Suppressor macrophage treated with lipopolysaccharide for 1 hour (primary cell): Measurements from ENCODE around the gene LIX1.
"Not testable (repeated sequence)": the region's sequence is repeated elsewhere in the genome, so short reads cannot be mapped to it uniquely, and the experiment has no call there.

ENCODE experiments used
- DNase-seq, 3 donors: peaks; one replicate each; pipeline ENCODE4 v3.0.0-alpha.2; 2020 to 2022

LIX1 gene

DNA sequence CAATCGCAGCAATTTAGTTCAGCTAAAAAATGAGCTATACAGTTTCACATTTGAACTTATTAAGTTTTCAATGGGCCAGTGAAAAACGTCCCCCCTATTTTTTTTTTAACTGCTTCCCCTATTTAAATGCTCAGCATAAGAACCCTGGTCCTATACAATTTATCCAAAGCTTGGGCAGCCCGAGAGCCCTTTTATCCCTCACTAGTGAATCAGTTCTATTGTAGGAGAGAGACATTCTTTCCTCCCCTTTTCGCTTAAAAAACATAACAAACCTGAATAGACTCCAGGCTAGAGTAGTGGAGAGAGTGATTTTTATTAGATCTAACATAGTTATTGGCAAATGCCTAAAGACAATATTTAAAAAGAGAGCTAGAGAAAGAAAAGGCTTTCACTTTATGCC lies 1.4 kb downstream of the LIX1 start:
- no peak for DNase-seq

DNA sequence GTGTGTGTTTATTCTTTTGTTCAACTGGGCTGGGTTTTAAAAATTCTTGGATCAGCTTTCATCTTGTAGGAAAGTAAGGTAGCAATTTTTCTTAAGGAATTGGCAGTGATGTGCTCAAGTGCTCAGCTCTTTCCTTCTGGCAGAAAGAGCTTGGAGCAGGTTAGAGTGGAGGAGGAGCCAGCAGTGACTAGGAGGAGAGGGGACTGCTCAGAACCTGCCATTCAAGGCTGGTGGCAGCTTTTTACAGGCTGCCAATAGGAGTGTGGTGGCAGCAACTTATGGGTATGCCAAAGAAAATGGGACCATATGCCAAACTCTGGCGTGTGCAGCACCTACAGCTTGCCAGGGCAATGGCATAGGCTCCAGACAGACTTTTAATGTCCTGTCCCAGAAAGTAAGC lies 2.2 kb downstream of the LIX1 start:
- not testable (repeated sequence) for DNase-seq

DNA sequence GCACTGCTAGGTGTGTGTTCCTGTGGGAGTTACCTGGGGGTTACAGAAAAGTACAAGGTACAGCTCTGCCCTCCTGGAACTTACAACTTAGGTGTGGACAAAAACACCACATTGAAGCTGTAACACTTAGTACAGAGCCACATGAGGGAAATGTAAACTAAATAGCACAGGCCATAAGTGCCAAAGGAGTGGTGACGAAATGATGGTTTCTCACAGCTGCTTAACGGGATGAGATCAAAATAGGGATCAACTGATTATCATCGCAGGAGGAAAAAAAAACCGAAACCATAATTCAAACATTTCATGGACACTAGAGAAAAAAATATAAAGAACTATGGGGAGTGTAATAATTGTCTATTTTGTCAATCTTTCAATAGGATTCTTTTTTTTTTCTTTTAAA lies 5.9 kb downstream of the LIX1 start:
- DNase-seq: no peak

DNA sequence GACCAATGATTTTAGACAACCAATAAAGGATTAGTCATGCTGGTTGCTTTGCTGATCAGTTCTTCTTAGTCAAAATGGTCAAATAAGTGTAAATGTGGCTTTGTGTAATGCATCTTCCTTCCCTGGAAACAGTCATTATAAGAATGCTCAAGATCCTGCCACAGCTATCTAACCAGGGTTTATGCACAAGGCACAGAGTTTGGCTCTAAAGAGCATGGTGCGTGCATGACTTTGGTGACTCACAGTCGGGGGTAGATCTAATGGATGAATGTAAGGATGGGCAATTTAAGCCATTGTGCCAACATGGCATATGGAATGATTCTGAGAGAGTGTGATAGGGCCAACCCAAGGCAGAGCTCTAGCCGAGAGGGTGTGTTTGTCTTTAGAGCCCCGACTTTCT lies 6.5 kb downstream of the LIX1 start:
- DNase-seq: no peak

DNA sequence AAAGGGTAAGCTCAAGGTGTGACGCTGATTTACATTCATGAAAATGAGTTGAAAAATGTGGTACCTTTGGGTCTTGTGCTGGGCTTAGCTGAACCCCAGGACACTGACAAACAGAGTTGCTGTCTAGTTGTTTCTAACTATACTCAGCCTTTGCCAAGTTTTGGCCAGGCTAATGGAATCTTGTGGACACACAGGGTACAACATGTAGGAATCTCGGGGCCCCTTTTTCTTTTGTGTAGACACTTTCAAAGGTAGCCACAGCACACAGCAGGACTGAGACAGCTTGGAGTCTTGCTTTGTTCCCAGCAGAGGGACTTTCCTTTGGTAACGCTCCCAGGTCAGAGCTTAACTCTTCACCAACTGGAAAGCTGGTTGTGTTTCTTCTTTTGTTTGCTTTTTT lies 7.8 kb downstream of the LIX1 start:
- no peak for DNase-seq

DNA sequence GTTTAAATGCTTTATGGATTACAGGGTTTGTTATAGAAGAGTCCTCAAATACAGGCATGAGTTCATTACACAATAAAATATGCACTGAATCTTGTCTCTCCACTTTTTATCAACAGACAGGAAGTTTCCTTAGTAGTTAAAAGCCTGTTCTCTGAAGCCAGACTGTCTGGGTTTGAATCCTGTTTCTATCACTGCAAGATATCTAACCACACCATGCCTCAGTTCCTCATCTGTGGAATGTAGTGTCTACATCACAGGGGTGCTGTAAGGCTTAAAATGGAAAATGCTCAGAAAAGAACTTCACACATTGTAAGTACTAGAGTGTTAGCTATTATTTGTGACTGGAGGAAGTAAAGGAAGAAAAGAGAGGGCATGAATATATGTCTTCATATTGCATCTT lies 9.3 kb downstream of the LIX1 start:
- DNase-seq: no peak

DNA sequence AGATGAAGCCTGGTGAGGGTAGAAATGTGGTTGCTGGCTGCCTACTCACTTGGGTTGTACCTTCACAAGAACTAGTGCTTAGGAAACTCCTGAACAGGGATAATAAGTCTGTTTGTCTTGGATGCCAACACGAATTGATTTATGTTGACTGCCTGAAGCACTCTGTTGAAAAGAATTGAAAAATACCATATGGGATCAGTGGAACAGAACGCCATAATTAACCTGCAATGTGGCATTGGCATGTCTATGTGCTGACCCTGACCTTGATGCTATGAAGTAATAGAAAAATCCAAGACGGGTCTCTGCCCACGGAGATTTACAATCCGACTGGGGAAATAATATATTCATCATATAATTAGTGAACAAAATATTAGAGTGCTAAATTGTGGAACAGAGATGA lies 10.5 kb downstream of the LIX1 start:
- DNase-seq: no peak

DNA sequence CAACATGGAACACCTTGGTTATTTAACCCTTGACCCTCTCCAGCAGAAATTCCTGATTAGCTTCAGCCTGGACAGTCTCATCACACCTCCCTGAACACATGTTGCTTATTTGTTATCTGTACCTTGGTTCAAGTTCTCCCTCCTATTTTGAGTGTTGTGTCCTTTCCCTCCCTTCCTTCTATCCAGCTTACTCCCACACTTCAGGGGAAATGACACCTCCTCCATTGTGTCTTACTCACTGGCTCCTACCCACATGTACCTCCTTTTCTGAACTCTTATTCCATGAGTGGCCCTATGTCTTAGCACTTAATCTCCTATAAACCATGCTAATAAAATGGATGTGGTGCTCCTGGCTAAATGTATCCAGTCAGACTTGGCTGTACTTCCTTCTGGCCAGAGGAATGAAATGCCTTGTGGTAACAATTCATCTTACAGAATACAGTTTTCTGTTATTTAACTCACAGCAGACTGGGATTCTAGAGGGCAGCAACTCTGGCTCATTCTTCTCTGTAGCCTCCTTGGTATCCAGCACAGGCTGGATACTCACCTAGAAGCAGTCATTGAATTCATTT lies 11.2 kb downstream of the LIX1 start:
- DNase-seq: peak; percentile 6 to 22 (median 18)

DNA sequence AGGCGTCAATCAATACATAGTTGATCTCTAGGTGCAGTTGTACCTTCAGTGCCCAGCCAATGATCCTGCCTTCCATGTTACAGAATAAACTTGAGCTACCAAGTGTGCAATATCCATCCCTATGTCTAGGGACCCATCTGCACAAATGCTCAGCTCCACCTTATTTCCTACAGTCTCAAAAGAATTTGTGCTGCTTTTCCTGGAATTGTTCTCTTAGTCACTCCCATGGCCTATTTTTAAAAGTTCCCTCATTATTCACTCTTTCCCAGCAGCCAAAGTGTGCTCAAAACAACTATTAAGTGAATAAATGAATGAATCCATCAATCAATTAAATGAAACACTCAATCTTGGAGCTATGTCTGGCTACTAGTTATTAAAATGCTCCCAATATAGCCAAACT lies 14.7 kb downstream of the LIX1 start:
- DNase-seq: no peak

DNA sequence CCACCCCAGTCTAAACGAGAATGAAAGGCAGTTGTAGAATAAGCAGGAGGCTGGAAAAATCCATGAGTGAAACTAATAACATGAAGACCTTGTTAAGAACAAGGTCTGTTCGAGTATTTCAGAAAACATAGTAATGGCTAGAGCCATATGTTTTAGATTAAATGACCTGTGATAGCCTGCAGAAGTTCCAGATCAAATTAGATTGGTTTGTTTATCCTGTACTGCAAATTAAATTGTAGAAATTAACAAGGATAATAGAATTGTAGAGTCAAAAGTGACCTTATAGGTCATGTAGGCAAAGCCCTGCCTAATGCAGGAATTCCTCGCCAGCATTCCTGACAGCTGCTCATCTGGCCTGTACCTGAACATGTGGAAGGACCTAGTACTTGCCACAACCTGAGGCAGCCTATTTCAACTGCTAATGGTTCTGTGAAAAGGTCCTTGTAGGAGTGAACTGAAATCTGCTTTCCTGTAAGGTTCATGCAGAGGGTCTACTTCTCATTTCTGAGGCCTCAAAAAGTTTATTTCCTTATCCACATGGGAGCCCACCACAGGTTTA lies 17.2 kb downstream of the LIX1 start:
- DNase-seq: no peak

DNA sequence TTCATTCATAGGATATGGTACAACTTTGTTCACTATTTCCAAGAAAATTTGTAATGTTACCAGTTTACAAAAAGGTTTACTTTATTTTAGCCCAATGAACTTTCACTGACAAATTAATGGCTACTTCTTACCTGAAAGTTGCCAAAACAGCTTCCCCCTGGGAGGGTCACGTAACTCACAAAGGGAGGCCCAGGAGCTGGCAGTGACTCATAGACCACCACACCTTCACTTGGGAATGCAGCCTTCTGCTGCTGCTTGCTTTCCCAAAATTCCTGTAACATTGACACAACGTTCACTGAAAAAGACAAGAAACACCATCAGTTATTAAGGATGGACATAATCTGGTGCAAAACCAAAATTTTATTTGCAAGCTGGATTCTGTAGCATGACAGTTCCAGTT lies 18.1 kb downstream of the LIX1 start:
- DNase-seq: no peak

DNA sequence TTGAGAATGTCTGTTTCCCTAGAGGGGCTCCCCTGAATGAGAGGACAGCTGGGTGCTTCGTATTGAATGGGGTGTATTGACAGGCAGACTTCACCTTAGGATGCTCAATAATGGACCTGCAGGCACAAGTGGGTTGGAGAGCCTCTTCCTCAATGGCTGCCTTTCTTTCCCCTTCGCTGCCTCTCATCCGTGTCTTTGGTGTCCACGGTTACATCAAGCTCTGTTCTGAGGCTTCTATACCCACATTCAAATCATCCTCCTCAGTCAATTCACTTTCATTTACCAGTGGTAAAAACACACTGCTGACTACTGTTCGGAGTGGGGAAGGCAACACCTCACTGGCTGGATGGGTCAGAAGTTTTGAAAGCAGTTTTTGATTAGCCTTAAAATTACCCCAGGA lies 20.6 kb downstream of the LIX1 start:
- no peak for DNase-seq

DNA sequence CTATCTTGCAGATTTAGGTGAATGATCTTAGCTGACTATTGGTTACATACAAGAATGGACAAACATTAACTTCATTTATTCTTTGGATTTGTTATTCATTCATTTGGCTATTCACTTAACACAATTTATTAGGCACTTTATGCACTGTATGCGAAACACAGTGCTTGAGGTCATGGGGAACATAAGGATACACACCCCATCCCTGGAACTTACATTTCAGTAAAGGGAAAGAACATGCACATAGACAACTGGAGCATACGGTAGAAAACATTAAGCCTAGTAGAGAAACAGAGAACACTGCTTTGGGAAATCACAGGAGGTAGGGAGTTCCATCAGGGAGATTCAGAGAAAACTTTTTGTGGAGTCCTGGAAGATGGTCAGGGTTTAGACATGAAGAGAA lies 22.2 kb downstream of the LIX1 start:
- no peak for DNase-seq

DNA sequence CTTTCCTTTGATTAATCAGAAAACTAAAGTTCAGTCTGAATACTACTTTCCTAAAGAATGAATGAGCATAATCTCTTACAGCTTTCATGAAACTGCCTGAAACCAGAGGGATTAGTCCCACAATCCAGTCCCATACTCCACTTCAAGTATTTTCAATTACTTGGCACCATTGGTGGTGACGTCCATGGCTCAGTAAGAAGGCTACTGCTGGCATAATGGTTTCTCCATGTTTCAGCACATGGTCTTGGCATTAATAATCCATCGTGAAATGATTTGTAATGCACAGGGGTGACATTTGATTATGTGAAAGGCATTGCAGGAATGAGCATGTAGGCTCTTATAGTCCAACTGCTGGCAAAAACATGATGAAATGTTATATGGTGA lies 23.4 kb downstream of the LIX1 start:
- no peak for DNase-seq

DNA sequence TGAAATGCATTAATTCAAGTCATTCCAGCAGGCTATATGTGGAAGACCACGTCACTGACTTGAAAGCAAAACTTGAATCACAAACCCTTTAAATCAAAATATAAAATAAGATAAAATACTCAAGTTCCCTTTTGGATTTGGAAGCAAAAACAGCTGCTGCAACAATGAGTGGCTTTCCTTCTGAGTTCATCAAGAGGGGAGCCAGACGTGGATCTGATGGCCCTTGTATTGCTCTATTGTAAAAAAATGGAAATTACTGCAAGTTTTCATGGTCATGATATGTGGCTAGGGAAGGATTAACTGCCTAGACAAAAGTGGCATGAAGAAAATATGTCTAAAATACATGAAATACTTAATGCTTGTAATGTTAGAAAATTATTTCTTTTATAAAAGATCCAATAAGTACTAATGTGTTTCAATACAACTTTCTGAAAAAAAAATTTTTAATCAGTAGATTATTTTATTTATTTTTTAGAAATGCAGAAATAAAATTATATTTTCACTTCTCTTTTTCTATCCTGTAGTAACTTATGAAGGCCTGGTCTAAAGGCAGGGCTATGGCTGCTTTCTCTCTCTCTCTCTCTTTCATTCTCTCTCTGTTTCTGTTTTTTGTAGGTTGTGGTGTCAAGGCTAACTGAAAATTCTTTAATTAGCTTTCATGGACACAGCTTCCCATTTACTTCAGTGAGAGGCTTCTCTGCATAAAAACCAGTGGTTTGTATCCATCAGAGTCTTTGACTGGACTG lies 24.0 kb downstream of the LIX1 start:
- no peak for DNase-seq

DNA sequence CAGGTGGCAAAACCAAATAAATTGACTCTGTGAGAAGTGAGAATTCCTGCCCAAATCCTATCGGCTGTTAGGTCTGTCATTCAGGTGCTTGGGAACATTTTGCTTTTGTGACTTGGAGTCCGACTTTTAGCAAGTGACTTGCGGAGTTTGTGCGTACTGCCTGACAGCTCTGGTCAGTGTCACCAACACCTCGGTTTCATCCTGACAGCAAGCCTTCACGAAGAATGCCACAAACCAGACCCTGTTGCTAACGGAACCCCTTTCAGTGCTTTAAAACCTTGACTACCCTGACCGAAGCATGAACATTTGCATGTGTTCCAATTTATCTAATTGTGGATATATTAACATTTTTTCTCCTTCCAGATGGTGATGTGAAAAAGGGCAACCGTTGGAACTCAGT lies 26.5 kb downstream of the LIX1 start:
- DNase-seq: no peak

DNA sequence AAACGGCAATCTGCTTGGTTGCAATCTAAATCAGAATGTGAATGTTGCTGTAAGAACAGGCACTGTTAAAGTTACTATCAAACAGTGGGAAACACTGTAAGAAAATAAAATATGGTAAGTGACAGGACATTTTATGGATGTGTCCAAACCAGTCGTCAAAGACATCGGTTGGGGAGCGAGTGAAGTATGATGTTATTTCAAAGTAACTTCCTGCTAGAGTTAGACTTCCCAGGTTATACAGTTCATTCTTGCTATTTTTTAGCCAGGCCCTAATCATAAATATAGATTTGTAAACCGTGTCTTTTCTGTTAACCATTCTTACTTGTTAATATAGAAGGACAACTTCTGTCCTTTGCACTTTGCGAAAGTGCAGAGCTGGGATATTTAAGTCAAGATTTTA lies 30.2 kb downstream of the LIX1 start:
- DNase-seq: no peak

DNA sequence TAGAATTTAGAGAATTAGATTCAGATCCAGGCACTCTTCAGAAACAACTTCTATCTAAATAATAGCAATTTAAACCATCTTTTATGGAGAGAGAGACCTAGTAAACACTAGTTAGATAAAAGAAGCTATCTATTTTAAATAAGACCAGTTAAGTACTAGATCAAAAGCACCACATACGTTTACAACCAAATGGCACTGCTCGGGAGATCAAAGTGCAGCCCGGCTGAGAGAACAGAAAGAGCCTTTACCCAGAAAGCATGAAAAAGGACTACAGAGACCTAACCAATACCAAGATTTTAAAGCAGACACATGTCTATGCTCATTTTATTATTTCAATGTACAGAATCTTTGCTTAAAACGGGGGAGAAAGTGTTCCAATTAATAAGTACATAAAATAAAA lies 30.8 kb downstream of the LIX1 start:
- DNase-seq: no peak

DNA sequence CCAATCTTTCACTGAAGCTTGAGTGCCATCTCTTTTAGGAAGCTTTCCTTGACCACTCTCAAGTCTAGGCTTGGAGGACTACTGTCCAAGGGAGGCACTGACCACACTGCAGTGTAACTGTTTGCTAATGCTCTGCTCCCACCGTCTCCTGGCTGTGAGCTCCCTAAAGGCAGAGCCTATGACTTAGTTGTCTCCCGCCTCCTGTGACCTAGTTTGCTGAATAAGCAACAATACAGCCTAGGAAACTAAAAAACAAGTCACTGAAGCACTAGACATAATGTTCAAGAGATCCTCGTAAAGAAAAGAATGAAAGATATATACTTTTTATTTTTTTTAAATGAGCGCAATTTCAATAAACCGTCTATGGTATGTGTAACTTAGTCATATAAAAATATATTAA lies 31.4 kb downstream of the LIX1 start:
- DNase-seq: no peak

DNA sequence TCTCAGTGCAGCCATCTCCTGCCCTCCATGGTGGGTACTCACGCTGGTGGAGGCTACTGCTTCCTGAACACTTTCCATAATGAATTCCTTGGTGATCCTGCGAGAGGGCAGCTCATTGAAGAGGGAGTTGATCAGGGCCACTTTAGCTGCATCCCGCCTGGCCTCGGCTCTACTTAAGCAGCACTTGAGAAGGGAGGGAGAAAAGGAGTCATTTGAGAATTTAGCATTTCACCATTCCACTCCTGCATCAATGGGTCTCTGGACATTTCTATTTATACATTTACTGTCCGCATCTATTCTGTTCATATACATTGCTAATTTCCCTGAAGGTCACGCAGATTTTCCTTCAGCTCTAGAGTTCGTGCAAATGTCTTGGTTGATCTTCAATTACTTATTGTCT lies 35.1 kb downstream of the LIX1 start:
- DNase-seq: no peak

DNA sequence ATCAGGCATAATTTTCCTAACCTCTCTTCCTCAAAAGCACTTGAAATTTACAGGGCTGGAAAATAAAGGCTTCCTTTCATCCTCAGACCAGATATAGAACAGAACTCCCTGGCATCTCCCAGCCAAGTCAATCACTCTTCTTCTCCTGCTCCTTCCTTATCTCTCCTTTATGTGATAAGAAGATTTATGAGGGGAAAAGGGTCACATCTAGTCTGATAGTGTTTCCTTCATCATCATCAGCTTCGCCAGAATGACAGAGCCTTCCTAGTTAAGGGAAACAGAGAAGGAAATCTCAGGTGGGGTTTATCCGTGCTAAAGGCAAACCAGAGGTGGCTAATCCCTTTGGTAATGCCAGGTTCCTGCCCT lies 36.2 kb downstream of the LIX1 start:
- no peak for DNase-seq

DNA sequence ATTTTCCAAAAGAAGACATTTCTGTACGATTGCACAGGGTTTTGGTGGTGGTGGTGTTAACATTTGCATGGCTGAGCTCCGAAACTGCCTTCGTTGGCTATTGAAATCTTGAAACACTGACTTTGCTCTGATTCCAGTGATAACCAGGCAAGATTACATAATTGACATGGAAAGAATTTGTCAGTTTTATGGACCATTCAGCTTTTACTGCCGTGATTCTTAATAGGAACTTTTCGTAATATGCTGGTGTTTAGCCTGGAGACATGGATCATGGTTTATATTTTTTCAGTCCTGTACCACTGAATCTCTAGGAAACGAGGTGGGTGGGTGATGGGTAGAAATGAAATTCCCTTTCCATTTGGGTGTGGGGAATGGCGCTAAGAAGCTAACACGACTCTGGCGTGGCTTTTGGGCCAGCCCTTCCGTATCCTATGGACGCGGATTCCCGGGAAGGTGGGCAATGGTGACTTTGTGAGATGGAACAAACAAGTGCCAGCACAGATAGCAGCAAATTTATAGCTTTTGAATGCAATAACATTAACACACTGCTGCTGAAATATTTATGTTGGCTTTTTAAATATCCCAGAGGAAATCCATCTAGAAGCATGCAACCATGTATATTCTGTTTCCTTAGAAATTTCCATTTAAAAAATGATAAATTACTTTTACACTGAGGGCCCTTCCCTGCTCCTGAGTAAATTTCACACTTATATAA lies 36.8 kb downstream of the LIX1 start:
- no peak for DNase-seq

DNA sequence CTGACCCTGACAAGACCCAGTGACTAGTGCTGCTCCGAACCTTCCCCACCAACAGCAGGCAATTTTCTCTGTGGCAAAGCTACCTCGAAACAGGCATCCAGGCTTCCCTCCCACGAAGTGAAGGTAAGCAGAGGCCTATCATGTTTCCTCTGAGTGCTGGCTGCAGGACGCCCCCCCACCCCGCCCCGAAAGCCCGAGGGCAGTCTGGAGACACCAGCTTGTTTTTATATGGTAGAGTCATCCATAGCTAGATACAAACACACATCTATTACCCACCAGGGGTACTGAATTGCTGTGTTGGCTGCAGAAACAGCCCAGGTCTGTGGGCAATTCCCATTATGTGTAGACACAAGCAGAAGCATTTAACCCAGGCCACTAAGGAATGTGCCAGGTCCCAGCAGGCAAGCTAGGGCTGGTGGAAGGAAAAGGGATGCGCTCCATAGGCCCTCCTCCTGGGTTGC lies 40.4 kb downstream of the LIX1 start:
- no peak for DNase-seq

DNA sequence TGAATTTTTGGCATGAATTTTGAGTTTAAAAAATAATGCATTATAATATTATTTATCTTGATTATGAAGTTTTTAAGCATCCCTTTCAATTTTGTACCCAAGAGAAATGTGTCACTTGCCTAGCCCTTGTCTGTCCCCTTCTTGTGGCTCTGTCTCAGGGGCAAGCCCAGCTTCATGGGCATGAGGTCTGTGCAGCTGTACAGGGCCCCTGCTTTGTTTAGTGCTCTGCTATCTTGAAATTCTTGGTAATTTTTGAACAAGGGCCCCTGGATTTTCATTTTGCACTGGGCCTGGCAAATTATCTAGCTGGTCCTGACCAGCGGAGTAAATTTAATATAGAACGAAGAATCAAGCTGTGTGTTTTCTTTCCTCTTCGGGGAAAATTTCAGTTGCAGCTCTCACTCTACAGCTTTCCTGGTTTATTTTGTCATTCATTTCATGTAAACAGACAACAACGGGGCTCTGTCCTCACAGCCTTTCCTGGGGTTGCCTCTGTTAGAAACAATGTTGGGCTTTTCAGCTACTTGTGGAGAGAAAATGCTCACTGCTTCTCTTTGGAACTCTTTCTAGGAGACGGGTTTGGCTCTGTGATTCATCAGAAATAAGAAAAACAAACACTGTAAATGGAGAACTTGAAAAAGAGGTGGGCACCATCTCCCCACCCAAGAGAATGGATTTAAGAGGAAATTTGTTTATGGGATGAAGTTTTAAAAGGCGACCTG lies 41.1 kb downstream of the LIX1 start:
- DNase-seq: no peak
